GM18511 (cell line): ENCODE results near the gene LRRFIP1.

Source experiments
- ATAC-seq: cut with Tn5 transposase; IDR thresholded peaks from one replicate; pipeline ENCODE4 v1.9.1; 2021; ENCODE audit warnings: mild to moderate bottlenecking, moderate library complexity; ENCODE audit not compliant: unreplicated experiment

The LRRFIP1 gene

DNA sequence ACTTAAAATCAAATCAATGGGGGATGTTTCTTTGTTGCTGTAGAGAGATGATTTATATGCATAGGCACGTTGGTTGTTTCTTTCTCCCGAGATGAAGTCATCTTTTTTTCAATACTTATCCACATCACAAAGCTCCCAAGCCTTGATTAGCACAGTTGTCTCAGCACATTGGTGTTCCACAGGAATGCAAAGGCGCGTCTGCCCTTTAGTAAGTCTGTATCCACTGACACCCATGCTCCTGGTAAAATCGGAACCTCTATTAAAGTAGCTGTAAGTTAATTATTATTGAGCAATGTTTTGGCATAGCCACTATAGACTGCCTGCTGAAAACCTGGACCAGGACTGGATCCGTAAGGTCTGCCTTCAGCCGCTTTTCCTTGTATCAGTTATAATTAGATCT lies 93.6 kb downstream of the LRRFIP1 start:
- no peak for ATAC-seq

- no peak for ATAC-seq
Measured at GRCh38 chr2:237721458-237721857, 94.1 kb downstream of the LRRFIP1 start.

DNA sequence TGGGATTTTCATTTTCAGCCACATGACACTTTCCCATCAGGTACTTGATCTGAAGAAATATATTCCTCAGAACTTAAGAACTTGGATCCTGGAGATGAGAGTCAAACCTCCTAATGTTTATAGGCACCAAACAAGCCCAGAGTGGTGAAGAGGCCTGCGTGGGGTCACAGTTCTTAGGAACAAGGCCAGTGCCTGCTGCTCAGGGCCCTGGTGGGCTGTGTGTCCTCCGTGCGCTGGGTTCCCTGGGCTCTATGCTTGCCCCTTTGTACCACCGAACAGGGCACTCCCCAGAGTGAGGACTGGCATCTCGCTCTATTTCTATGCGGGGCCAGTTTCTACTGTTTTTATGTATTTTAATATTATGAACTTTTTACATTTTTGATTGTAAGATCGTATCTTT lies 95.2 kb downstream of the LRRFIP1 start:
- ATAC-seq, result no peak

GRCh38 chr2:237723023-237723422 lies 95.6 kb downstream of the LRRFIP1 start:
- no peak for ATAC-seq

GRCh38 chr2:237723602-237724001 lies 96.2 kb downstream of the LRRFIP1 start:
- peak; percentile 61 for ATAC-seq

GRCh38 chr2:237724811-237725478 lies 97.6 kb downstream of the LRRFIP1 start:
- no peak for ATAC-seq

DNA sequence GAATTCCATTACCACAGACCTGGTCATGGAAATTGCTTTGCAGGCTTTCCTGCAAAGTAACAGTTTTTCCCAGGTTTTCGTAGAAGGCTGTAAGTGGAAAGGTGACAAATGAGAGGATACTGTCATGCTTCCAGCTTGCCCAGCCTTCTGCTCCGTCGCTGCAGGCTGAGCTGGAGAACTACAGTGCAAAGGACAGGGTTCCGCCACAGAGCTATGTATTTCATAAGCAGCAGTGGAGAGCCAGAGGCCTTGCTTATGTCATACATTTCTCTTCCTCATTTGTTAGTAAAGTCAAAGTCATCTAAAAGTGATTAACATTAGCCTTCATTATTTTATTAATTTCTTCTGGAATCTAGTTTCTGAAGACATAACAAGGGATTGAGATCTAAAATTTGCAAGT lies 98.3 kb downstream of the LRRFIP1 start:
- ATAC-seq, result no peak

DNA sequence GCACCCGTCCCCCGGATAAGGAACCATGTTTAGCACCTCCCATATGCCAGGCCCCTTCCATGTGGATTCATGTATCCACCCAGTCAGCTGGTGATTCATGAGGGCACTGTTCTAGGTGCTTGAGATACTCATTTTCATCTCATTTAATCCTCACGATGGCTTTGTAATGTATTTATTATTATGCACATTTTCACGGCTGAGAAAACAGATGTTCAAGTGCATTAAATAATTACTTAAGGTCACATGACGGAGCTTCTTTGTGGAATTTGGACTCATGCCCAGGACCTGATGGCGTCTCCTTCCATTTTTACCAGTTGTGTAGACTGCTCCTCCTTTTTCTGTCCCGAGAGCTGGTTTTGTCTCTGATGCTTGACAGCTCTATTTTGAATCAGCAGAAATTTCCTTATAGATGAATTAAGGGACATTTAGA lies 99.0 kb downstream of the LRRFIP1 start:
- no peak for ATAC-seq

DNA sequence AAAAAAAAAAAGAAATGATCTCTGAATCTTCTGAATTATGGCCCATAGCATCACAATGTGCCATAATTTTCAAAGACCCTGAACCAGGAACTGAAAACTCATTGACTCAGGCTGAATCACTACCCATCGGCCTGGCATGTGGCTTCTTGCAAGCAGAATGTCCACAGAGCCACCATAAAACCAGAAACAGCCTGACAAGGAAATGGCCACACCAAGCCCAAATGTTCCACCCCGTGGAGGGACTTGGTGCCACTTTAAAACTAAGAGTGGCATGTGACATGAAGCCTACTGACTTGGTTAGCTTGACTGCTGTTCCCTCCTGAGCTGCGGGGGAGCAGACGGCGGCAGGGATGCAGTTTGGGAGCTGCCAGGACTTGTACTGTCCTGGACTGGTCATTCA lies 100.0 kb downstream of the LRRFIP1 start:
- no peak for ATAC-seq

- ATAC-seq, result no peak
Measured at GRCh38 chr2:237729681-237730475, 102.5 kb downstream of the LRRFIP1 start.

- ATAC-seq, result no peak
Measured at GRCh38 chr2:237731663-237732062, 104.3 kb downstream of the LRRFIP1 start.

- no peak for ATAC-seq
Measured at GRCh38 chr2:237732070-237732469, 104.7 kb downstream of the LRRFIP1 start.

DNA sequence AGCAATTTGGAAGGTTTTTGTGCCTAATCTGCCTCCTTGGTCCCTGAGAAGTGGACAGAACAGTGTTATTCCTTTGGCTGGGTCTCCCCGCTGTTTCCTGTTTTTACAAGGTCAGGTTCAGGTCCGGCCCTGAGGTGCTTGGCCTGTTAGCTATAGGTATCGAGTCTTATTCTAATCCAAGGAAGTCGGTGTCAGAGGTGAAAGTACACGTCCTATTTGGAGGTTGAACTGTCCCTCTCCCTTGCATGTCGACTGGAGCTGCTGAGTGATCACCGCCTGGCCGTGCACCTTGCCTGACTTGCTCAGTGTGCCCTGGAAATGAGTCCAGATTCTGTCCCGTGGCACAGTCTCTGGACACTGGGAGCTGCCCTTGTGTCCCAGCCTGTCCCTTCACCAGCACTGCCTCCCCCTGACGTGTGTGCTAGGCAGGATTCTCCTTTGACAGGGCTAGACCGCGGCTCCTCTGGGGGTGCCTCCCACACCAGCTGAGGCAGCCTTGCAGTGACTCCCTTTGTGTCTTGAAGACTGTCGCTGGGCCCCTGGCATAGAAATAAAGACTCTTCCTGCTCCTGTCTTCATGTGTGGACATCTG lies 105.5 kb downstream of the LRRFIP1 start:
- no peak for ATAC-seq

DNA sequence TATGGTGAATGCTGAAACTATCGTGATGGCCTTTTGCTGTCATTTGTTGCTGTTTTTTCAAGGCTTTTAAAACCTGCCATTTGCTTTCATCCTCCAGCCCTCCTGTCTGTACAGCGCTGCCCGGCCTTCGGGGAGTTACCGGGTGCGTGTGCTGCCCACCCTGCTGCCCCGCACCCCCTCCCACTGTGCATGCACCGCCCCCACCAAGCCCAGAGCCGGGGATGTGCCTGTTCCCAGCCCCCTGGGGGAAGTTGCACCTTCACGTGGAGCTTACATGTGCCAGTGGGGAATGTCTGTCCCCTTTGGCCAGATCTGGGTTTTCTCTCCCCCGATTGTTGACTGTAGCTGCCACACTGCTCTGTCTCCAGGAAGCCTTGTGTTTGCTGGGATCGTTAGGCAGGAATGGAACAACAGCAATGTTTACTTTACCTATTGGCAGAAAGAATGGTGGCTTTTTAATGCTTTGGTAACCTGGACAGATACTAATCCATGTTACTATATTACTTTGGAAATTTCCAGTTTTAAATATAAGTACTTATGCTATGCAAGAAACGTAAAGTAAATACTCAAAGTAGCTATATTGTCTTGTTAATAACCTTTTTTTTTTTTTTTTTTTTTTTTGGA lies 106.4 kb downstream of the LRRFIP1 start:
- ATAC-seq, result no peak

GRCh38 chr2:237734905-237735623 lies 107.7 kb downstream of the LRRFIP1 start:
- ATAC-seq, result no peak

DNA sequence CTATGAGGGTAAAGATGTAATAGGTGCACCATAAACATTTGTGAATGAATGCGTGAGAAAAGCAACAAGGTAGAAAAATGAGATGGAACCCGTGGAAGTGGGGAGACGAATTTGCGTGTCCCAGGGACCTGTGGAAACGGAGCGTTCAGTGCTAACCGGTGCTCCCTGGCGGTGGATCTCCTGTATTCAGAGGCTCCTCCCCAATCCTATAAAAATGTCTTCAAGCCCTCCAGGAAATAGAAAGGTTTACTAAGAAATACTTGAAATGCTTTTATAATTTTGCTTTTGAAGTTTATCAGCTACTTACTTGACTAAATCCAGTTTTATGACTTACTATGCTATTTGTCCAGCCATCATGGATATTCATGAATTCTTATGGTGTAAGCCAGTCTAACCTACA lies 108.4 kb downstream of the LRRFIP1 start:
- no peak for ATAC-seq

GRCh38 chr2:237736783-237737182 lies 109.4 kb downstream of the LRRFIP1 start:
- no peak for ATAC-seq

- ATAC-seq, result no peak
Measured at GRCh38 chr2:237737196-237737865, 109.9 kb downstream of the LRRFIP1 start.

DNA sequence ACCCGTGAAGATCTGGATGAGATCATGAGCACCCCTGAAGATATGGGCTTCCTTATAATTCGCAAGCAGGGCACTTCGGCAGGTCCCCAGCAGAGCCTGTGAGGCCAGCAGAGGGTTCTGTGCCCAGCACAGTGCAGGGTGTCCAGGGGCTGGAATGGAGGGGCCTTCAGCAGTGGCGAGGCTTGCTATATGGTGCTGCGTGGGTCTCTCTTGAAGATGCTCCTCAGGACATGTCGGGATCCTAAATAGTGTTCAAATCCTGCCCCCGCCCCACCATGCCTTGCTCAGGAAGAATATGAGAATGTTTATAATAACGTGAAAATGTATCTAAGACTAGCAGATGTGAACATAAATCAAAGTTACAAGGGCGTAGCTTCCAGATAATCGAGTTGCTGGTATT lies 110.9 kb downstream of the LRRFIP1 start:
- ATAC-seq, result no peak

DNA sequence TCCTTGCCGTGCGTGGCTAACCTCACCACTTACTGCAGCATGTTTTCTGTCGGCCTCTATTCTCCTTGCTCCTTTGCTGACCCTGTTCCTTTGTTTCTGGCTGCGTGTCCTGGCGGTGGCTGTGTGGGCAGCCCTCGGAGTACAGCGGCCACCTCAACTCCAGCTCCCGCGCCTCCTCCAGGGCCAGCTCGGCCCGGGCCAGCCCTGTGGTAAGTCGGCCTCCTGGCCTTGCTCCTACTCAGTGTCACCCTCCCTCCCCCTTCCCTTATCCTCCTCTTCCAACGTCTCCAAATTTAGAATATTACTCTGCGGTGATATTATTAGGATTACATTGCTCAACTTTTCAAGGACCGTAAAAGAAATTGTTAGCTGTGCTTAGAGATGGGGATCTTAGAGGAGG lies 111.7 kb downstream of the LRRFIP1 start:
- ATAC-seq, result no peak
